WTC11 (cell line): ENCODE results near the gene OCA2. TPM values are rescaled to one million over a fixed set of nuclear protein-coding genes. Genes with fewer than 3 reads are reported as not detected.

ENCODE experiments used
- ATAC-seq: fragments of 200-7000 bp; cut with Tn5 transposase; 2 replicates; pipeline ENCODE4 v1.10.0; 2021; ENCODE audit warnings: mild to moderate bottlenecking, moderate library complexity
- CTCF ChIA-PET: fragments of 300-600 bp; sonication (Branson Sonifier 250); formaldehyde crosslinking; loops from one replicate; lab custom pipeline; 2021; ENCODE audit warnings: antibody characterized with exemption; lab: Charles Lee
- POLR2A ChIA-PET: fragments of 350-600 bp; sonication (Branson Sonifier 250); formaldehyde crosslinking; loops from one replicate; lab custom pipeline; 2021; ENCODE audit warnings: antibody characterized with exemption; lab: Charles Lee
- DNase-seq: peaks from one replicate; pipeline ENCODE4 v3.0.0; 2021; ENCODE audit warnings: low spot score
- H3K27ac Mint-ChIP-seq: 2 replicates; pipeline ENCODE4 v1.8.0; 2021; ENCODE audit warnings: mixed read lengths
- H3K27me3 Mint-ChIP-seq: 2 replicates; pipeline ENCODE4 v1.8.0; 2021; ENCODE audit warnings: low read depth, mild to moderate bottlenecking, moderate library complexity, mixed read lengths
- H3K36me3 Mint-ChIP-seq: 2 replicates; pipeline ENCODE4 v1.8.0; 2021; ENCODE audit warnings: mixed read lengths
- H3K4me1 Mint-ChIP-seq: 2 replicates; pipeline ENCODE4 v1.8.0; 2022; ENCODE audit warnings: mixed read lengths
- H3K4me3 Mint-ChIP-seq: 2 replicates; pipeline ENCODE4 v1.8.0; 2021; ENCODE audit warnings: mild to moderate bottlenecking, moderate library complexity, mixed read lengths
- H3K9me3 Mint-ChIP-seq: 2 replicates; pipeline ENCODE4 v1.8.0; 2021; ENCODE audit warnings: mixed read lengths
- ATF1 ChIP-seq: sonication (generic); formaldehyde crosslinking; IDR thresholded peaks from 2 replicates; pipeline ENCODE4 v1.8.1; 2023; ENCODE audit warnings: mild to moderate bottlenecking, moderate library complexity, missing genetic modification reagents
- ATF2 ChIP-seq: sonication (generic); formaldehyde crosslinking; IDR thresholded peaks from 2 replicates; pipeline ENCODE4 v1.8.1; 2022; ENCODE audit warnings: low read depth, missing genetic modification reagents, borderline replicate concordance
- ATF3 ChIP-seq: sonication (generic); formaldehyde crosslinking; conservative IDR thresholded peaks from 2 replicates; pipeline ENCODE4 v1.8.1; 2022; ENCODE audit warnings: mild to moderate bottlenecking, missing genetic modification reagents
- CREM ChIP-seq: sonication (generic); formaldehyde crosslinking; IDR thresholded peaks from 2 replicates; pipeline ENCODE4 v1.8.1; 2022; ENCODE audit warnings: mild to moderate bottlenecking, missing genetic modification reagents, moderate library complexity
- ELF4 ChIP-seq: sonication (generic); formaldehyde crosslinking; IDR thresholded peaks from 2 replicates; pipeline ENCODE4 v1.8.1; 2022; ENCODE audit warnings: low read depth, mild to moderate bottlenecking, moderate library complexity, missing genetic modification reagents
- ETV6 ChIP-seq: sonication (generic); formaldehyde crosslinking; IDR thresholded peaks from 2 replicates; pipeline ENCODE4 v1.8.1; 2022; ENCODE audit warnings: mild to moderate bottlenecking, missing genetic modification reagents
- GRHL2 ChIP-seq: fragments of 250-450 bp; sonication (Bioruptor Pico); IDR thresholded peaks from 2 replicates; pipeline ENCODE4 v1.8.0; 2022; ENCODE audit warnings: mild to moderate bottlenecking, moderate library complexity; ENCODE audit not compliant: insufficient replicate concordance, severe bottlenecking
- MLX ChIP-seq: sonication (generic); formaldehyde crosslinking; IDR thresholded peaks from 2 replicates; pipeline ENCODE4 v1.8.1; 2023; ENCODE audit warnings: mild to moderate bottlenecking, missing genetic modification reagents, moderate library complexity
- MXD4 ChIP-seq: fragments of 250-450 bp; sonication (Bioruptor Pico); IDR thresholded peaks from 2 replicates; pipeline ENCODE4 v1.8.0; 2021; ENCODE audit warnings: mild to moderate bottlenecking, moderate library complexity, borderline replicate concordance
- NFATC4 ChIP-seq: fragments of 250-450 bp; sonication (Bioruptor Pico); IDR thresholded peaks from 2 replicates; pipeline ENCODE4 v1.9.0; 2021; ENCODE audit warnings: mild to moderate bottlenecking
- USF2 ChIP-seq: sonication (generic); formaldehyde crosslinking; IDR thresholded peaks from 2 replicates; pipeline ENCODE4 v1.8.1; 2023; ENCODE audit warnings: mild to moderate bottlenecking, missing genetic modification reagents, moderate library complexity
- ZBTB21 ChIP-seq: sonication (generic); formaldehyde crosslinking; IDR thresholded peaks from 2 replicates; pipeline ENCODE4 v1.8.1; 2023; ENCODE audit warnings: mild to moderate bottlenecking, missing genetic modification reagents, borderline replicate concordance
- ZBTB43 ChIP-seq: sonication (generic); formaldehyde crosslinking; IDR thresholded peaks from 2 replicates; pipeline ENCODE4 v1.8.1; 2023; ENCODE audit warnings: mild to moderate bottlenecking, missing genetic modification reagents
- ZNF219 ChIP-seq: sonication (generic); formaldehyde crosslinking; IDR thresholded peaks from 2 replicates; pipeline ENCODE4 v1.8.0; 2023; ENCODE audit warnings: missing genetic modification reagents, mild to moderate bottlenecking, borderline replicate concordance
- ZNF317 ChIP-seq: sonication (generic); formaldehyde crosslinking; IDR thresholded peaks from 2 replicates; pipeline ENCODE4 v1.8.1; 2023; ENCODE audit warnings: low read depth, mild to moderate bottlenecking, moderate library complexity, missing genetic modification reagents, borderline replicate concordance
- ZNF512 ChIP-seq: sonication (generic); formaldehyde crosslinking; IDR thresholded peaks from 2 replicates; pipeline ENCODE4 v1.8.1; 2022; ENCODE audit warnings: missing genetic modification reagents, borderline replicate concordance
- ZNF671 ChIP-seq: fragments of 250-450 bp; sonication (Bioruptor Pico); IDR thresholded peaks from 2 replicates; pipeline ENCODE4 v1.8.0; 2021; ENCODE audit warnings: mild to moderate bottlenecking
- total RNA-seq: library from RNA; stranded (reverse); gene quantifications from 3 replicates; pipeline ENCODE4 v1.2.3, GENCODE V29; 2021

The OCA2 gene
- total RNA-seq, 1 experiment from 2014 or later: 0.39 TPM

- TF ChIP-seq USF2 (no peak), ELF4 (no peak)
Observed at GRCh38 chr15:27866505-27867165, 232.5 kb downstream of the OCA2 start (continued).

- H3K9me3 Mint-ChIP-seq: peaks cover 12% of the 10 kb centered on the region
- ChIA-PET POLR2A (no interaction called here), CTCF (no interaction called here)
- peaks cover 18% of the 10 kb centered on the region for H3K36me3 Mint-ChIP-seq
- no peak for TF ChIP-seq USF2
- no peak for TF ChIP-seq NFATC4 (CRISPR knock-in tag)
- TF ChIP-seq CREM (CRISPR knock-in tag): no peak
- TF ChIP-seq ZBTB21 (CRISPR knock-in tag): no peak
- TF ChIP-seq ATF1 (CRISPR knock-in tag): no peak
- TF ChIP-seq ZNF512: no peak
- no peak for TF ChIP-seq ZNF317
- TF ChIP-seq GRHL2 (CRISPR knock-in tag): no peak
- no peak for TF ChIP-seq ZNF671
- no peak for TF ChIP-seq ZBTB43
- no peak for TF ChIP-seq ATF2 (CRISPR knock-in tag)
- TF ChIP-seq ZNF219: no peak
- no peak for TF ChIP-seq MXD4 (CRISPR knock-in tag)
- no peak for TF ChIP-seq MLX (CRISPR knock-in tag)
- no peak for TF ChIP-seq ATF3 (CRISPR knock-in tag)
- no peak for TF ChIP-seq ETV6 (CRISPR knock-in tag)
- no peak overlapping the region for H3K27ac Mint-ChIP-seq
- H3K4me3 Mint-ChIP-seq: no peak overlapping the region
- H3K4me1 Mint-ChIP-seq: peaks cover 6% of the 10 kb centered on the region
- ATAC-seq (no peak), DNase-seq (no peak)
- peaks cover 7% of the 10 kb centered on the region; the same call in 1 of the 2 replicates for H3K27me3 Mint-ChIP-seq
Observed at GRCh38 chr15:27865926-27866325, 233.2 kb downstream of the OCA2 start.
